Measurements from ENCODE around the gene RSRP1.
"Not testable (repeated sequence)": the region's sequence is repeated elsewhere in the genome, so short reads cannot be mapped to it uniquely, and the experiment has no call there.

DNA sequence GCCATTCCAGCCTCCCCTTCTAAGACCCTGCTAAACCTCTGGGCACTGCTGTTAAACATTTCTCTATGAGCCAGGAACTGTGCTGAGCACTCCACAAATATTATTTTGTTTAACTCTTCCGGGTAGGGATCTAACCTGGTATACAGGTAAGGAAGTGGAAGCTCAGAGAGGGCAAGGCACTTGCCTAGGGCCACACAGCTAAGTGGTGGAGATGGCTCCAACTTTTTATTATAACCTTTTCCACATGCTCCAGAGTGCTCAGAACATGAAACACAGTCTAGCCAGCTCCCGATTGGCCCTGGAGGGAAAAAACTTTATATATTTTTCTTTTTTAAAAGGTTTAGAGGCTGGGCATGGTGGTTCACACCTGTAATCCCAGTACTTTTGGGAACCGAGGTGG lies 38.6 kb upstream of the RSRP1 start:
- TF ChIP-seq POLR2A (IDR thresholded peaks at IDR 0.05; ENCODE audit: low read length); GATA1 (IDR thresholded peaks at IDR 0.05; ENCODE audit: low read depth, low read length): not testable (repeated sequence)
